HL-60 (cell line): ENCODE data around the gene NAB2.

Source experiments
- CTCF ChIP-seq: IDR thresholded peaks from one replicate; pipeline ENCODE4 v1.5.1; 2011; ENCODE audit warnings: low read length, control low read depth, inconsistent platforms; ENCODE audit not compliant: insufficient read depth
- REST ChIP-seq: IDR thresholded peaks from 2 replicates; pipeline ENCODE4 v1.6.1; 2012; ENCODE audit warnings: low read depth; ENCODE audit not compliant: insufficient replicate concordance

- TF ChIP-seq CTCF = peak; percentile 50
- TF ChIP-seq REST = no peak
These were observed 4.7 kb downstream of the NAB2 start for GRCh38 chr12:57093415-57094207.
